Fibroblast of gingiva (primary cell): ENCODE measurements around the gene ADGRF3.
"Not testable (repeated sequence)": the region's sequence is repeated elsewhere in the genome, so short reads cannot be mapped to it uniquely, and the experiment has no call there.

ENCODE experiments used
- DNase-seq: peaks from one replicate; pipeline ENCODE4 v3.0.0-alpha.2; 2011; ENCODE audit warnings: low read depth

ADGRF3 gene

DNA sequence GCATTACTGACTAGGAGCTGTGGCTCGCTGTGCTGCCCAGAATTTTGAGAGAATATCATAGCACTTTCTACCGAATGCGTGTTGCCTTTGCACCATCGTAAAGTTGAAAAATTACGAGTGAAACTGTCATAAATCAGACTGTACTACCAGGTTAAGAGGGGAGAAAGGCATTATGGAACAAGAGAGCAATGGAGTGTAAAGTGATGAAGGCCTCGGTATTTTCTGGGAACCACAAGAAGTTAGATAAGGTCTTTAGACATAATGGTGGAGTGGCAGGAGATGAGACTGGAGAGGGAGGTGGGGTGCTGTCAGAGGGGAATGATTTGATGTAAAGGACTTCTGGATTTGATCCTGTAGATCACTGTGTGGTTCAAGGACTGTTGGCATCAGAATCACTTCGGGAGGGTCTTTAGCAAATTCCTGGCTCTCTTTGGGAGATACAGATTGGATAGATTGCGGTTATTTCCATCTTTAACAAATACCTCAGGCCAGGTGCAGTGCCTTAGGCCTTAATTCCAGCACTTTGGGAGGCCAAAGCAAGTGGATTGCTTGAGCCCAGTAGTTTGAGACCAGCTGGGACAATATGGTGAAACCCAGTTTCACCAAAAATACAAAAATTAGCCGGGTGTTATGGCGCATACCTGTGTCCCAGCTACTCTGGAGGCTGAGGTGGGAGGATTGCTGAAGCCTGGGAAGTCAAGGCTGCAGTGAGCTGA is 4.9 kb upstream of the ADGRF3 start:
- DNase-seq = no peak

DNA sequence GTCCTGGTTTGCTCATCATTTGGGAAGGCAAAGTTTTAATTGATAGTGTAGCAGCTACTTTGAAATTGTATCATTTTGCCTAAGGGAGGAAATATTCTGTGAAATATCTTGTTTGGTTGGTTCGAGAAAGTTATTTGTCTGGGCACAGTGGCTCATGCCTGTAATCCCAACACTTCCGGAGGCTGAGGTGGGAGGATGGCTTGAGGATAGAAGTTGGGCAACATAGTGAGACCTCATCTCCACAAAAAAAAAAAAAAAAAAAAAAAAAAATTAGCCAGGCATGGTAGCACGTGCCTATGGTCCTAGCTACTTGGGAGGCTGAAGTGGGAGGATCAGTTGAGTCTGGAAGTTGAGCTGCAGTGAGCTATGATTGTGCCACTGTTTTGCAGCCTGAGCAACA is 3.1 kb upstream of the ADGRF3 start:
- no peak for DNase-seq

GRCh38 chr2:26347286-26347865 is 787 bp upstream of the ADGRF3 start:
- peak; percentile 11 for DNase-seq

DNA sequence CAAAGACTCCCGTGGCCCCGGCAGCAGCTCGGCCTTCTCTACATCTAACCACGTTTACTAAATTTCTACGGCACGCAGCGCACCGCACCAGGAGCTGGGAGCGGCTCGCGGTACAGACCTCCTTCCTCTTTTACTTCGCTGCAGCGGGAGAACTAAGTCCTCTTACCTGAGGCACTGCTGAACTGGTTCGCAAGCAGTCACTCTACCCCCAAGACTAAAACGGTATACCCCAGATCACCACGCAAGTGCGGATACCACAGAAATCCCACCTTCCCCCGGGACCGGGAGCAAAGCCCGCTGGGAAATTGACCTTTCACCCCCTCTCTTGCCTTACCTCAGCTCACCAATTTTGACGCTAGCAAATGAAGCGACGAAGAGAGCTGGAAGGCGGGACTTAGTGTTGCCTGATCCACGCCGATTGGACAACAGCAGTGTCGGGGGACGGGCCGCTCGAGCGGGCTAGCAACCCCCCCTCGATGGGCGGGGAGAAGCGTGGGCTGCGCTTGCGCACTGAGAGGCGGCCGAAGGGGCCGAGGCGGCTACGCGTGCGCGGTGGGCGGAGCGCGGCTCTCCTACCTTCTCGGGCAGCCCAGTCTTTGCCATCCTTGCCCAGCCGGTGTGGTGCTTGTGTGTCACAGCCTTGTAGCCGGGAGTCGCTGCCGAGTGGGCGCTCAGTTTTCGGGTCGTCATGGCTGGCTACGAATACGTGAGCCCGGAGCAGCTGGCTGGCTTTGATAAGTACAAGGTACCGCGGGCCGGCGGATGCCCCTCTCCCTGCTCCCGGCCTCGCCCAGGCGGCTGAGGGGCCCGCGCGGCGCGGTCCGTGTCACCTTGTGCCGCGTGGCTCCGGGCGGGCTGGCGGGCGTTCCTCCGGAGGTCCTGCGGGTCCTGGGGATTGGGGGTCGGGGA is 790 bp downstream of the ADGRF3 start, which contains the start of gene SELENOI:
Gene SELENOI (plus strand): TSS at position 599 of the 909 bp plus-strand sequence. CDS start 90 bp downstream, at position 689.
- DNase-seq = peak; percentile 99

- DNase-seq = no peak
Measured at GRCh38 chr2:26345283-26345544, 1.4 kb downstream of the ADGRF3 start.

DNA sequence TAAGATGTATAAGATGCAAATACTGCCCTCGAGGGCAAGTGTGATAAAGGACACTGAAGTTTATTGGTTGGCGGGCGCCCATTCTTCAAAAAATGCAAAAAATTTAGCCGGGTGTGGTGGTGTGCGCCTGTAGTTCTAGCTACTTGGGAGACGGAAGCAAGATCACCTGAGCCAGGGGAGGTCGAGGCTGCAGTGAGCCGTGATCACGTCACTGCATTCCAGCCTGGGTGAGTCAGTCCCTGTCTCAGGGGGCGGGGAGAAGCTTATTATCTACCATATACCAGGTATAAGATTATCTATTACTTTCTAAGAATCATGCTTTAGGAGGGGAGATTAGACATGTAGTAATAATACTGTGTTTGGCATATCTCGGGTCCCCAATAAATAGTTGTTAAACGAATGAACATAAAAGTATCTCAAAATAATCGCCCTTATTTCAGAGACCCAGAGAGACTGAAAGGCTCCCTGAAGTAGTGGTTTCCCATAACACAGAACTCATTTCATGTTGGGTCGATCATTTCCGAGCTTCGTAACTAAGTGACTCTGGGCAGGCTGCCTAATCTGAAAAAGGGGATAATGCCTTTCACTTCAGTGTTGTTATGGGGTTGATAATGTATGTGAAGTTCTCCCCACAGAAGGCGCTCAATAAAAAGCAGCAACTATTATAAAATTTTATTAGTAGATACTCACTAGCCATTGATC is 1.9 kb downstream of the ADGRF3 start:
- no peak for DNase-seq

- DNase-seq = no peak
Measured at GRCh38 chr2:26340831-26341230, 5.8 kb downstream of the ADGRF3 start.

DNA sequence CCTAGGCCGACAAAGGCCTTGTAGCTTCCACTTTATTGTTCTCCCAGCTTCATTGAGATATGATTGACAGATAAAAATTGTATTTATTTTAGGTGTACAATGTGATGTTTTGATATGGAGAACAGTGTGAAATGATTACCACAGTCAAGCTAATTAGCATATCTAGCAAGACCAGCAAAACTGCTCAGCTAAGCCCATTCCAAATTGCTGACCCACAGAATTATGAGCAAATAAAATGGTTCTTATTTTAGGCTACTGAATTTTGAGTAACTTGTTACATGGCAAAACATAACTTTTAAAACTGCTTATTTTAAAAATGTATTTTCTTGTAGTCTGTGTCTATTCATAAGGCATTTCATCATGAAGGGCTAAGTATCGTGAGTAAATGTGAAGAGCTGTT is 9.3 kb downstream of the ADGRF3 start:
- DNase-seq = no peak

DNA sequence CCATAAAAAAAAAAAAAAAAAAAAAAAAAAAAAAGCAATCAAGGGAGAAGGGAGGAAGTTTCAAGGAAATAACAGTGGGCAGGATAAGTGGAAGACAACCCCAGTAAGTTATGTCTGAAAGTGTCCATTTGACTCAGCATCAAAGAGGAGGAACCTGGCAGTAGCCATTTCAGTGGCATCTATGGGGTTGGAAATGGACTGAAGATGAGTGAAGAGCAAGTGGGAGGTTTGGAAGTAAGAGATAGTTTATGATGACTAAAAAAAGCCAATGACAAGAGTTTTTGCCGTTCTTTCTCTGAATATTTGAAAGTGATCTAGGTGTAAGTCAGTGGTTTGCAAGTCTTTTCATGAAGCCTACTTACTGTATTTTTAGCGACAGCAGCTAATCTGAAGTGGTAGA is 9.9 kb downstream of the ADGRF3 start:
- DNase-seq = no peak

GRCh38 chr2:26335231-26335630 is 11.4 kb downstream of the ADGRF3 start:
- no peak for DNase-seq

- no peak for DNase-seq
Measured at GRCh38 chr2:26333293-26333692, 13.3 kb downstream of the ADGRF3 start.

DNA sequence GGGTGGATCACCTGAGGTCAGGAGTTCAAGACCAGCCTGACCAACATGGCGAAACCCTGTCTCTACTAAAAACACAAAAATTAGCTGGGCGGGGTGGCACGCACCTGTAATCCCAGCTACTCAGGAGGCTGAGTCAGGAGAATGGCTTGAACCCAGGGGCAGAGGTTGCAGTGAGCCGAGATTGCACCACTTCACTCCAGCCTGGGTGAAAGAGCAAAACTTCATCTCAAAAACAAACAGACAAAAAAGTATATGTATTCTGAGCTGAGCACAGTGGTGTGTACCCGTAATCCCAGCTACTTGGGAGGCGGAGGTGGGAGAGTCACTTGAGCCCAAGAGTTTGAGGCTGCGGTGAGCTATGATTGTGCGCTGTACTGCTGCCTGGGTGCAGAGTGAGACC is 15.3 kb downstream of the ADGRF3 start:
- DNase-seq = not testable (repeated sequence)

GRCh38 chr2:26330604-26331003 is 16.0 kb downstream of the ADGRF3 start:
- DNase-seq = no peak

DNA sequence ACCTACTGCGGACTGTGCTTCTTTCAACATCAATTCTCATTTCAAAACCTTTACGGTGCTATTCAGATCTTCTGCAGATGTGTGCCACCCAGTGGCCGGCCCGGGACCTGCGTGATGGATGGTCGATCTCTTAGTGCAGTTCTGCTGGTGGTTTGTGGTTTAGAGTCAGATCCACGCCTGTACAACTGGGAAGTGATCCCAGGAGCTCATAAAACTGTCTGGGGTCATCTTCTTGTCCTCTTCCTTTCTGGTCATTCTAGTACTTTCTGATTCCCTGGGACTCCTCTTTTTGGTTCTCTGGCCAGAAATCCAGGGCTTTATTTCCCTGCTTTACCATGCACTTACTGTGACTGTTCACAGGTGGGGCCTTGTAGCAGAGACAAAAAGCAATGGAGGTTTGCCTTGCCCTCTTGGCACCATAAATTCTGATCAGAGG is 16.5 kb downstream of the ADGRF3 start:
- DNase-seq = peak; percentile 76

GRCh38 chr2:26329083-26329482 is 17.5 kb downstream of the ADGRF3 start:
- DNase-seq = not testable (repeated sequence)

DNA sequence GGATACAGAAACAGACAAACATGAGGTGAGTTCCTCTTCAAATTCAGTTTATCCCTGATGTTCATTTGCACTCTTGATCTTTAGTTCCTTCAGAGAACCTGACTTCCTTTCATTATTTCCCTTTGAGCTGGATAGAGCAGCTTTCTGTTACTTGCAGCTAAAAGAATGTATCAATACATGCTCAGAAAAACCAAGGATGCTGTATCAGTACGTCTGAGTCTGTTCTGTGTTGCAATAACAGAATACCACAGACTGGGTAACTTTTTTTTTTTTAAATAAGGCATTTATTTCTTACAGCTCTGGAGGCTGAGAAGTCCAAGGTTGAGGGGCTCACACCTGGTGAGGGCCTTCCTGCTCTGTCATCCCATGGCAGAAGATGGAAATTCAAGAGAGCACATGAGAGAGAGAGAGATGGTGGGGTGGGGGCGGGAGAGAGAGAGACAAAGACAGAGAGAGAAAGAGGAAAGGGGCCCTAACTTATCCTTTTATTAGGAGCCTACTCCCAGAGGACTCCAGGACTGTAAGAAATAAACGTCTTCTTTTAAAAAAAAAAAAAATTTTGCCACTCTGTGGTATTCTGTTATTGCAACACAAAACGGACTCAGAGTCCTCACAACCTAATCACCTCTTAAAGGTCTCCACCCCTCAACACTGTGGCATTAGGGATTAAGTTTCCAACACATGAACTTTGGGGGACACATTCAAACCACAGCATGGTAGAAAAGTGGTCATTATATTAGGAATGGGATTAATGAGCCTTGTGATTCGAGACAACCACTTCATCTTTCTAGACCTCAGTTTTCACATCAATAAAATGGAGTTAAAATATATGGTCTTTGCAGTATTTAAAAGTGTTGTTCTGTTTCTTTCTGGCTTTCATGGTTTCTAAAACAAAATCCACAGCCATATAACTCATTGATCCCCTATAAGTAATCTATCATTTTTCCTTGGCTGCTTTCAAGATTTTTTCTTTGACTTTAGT is 19.0 kb downstream of the ADGRF3 start:
- DNase-seq = peak; percentile 51

DNA sequence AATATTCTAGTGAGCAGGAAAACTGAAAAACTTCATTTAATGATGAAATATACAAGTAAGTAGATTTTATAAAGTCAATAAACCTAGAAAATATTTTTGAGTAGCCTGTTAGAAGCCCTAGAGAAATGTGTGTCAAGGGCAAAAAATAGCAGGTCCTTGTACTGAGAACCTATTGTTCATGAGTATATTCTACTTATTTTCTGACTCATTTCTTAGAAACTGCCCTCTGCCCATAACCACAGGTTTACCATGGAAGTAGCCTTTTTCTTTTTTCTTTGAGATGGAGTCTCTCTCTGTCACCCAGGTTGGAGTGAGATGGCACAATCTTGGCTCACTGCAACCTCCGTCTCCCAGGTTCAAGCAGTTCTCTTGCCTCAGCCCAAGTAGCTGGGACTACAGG is 20.1 kb downstream of the ADGRF3 start:
- no peak for DNase-seq

GRCh38 chr2:26325851-26326250 is 20.7 kb downstream of the ADGRF3 start:
- DNase-seq = peak; percentile 40

- DNase-seq = no peak
Measured at GRCh38 chr2:26324903-26325302, 21.7 kb downstream of the ADGRF3 start.

- DNase-seq = not testable (repeated sequence)
Measured at GRCh38 chr2:26324479-26324878, 22.1 kb downstream of the ADGRF3 start.

DNA sequence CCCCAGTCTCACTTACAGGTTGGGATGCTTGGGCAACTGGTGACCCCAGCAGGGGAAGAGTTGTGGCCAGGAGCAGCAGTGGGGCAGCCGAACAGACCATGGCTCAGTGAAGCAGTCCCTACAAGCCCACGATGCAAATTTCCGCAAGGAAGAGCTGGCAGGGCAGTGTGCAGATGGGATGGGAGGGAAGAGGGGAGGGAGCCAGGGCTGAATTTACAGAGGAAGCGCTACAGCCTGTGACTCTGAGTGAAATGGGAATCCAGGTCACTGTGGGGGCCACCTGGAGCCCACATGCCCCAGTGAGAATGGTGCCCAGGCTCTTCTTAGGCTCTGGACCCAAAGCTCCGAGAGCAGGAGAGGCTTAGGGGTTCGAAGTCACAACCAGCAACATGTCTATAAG is 27.6 kb downstream of the ADGRF3 start:
- no peak for DNase-seq
